CD4-positive, alpha-beta T cell (primary cell): Measurements from ENCODE around the gene TMEM132C. TPM values are rescaled to one million over a fixed set of nuclear protein-coding genes. Genes with fewer than 3 reads are reported as not detected.
A peak's percentile ranks its signal among the peaks of the same experiment; 100 is the strongest.

Source experiments
- ATAC-seq: fragments of 200-7000 bp; cut with Tn5 transposase; one replicate; pipeline ENCODE4 v1.10.0; 2022; ENCODE audit warnings: mild to moderate bottlenecking; ENCODE audit not compliant: poor library complexity
- CTCF ChIA-PET: fragments of 350-600 bp; sonication (Branson Sonifier 250); formaldehyde crosslinking; loops from one replicate; lab custom pipeline; 2021; ENCODE audit warnings: antibody characterized with exemption, inconsistent platforms; lab: Charles Lee
- POLR2A ChIA-PET: fragments of 350-600 bp; sonication (Branson Sonifier 250); formaldehyde crosslinking; loops from one replicate; lab custom pipeline; 2021; ENCODE audit warnings: antibody characterized with exemption, inconsistent platforms; lab: Charles Lee
- DNase-seq, 14 experiments: peaks; one replicate each; pipeline ENCODE4 v3.0.0-alpha.2; 2013 to 2020; ENCODE audit warnings: mixed read lengths in 2 of 14
- H3K27ac ChIP-seq, 2 donors: one replicate each; pipeline versions ENCODE4 v1.5.1 to v1.7.0; 2013; ENCODE audit warnings: low read length in 2 of 2, low read depth in 1 of 2, mild to moderate bottlenecking in 1 of 2
- H3K27me3 ChIP-seq, 2 experiments: 1 replicate in 1 of 2; 2 replicates in 1 of 2; pipeline versions ENCODE4 v1.6.1 to v1.7.0; 2013; ENCODE audit warnings: low read length in 2 of 2, control low read depth in 1 of 2, mild to moderate bottlenecking in 1 of 2, moderate library complexity in 1 of 2; ENCODE audit not compliant: insufficient read depth in 2 of 2, control insufficient read depth in 1 of 2
- H3K36me3 ChIP-seq: one replicate; pipeline ENCODE4 v1.6.1; 2013; ENCODE audit warnings: low read length, control low read depth; ENCODE audit not compliant: insufficient read depth
- H3K4me1 ChIP-seq: one replicate; pipeline ENCODE4 v1.6.1; 2013; ENCODE audit warnings: low read length, control low read depth; ENCODE audit not compliant: insufficient read depth
- H3K4me3 ChIP-seq: one replicate; pipeline ENCODE4 v1.5.1; 2013; ENCODE audit warnings: mild to moderate bottlenecking, low read length, moderate library complexity
- H3K9me3 ChIP-seq, 2 experiments: 1 replicate in 1 of 2; 2 replicates in 1 of 2; pipeline versions ENCODE4 v1.6.1 to v1.7.0; 2013; ENCODE audit warnings: low read length in 2 of 2, mild to moderate bottlenecking in 2 of 2, control low read depth in 1 of 2, moderate library complexity in 1 of 2; ENCODE audit not compliant: control insufficient read depth in 1 of 2, insufficient read depth in 1 of 2
- H3K27ac Mint-ChIP-seq: one replicate; pipeline ENCODE4 v1.8.0; 2020; ENCODE audit warnings: mixed read lengths
- H3K27me3 Mint-ChIP-seq: one replicate; pipeline ENCODE4 v1.8.0; 2021; ENCODE audit warnings: mixed read lengths
- H3K36me3 Mint-ChIP-seq: one replicate; pipeline ENCODE4 v1.8.0; 2021; ENCODE audit warnings: low read depth, mixed read lengths
- H3K4me1 Mint-ChIP-seq: one replicate; pipeline ENCODE4 v1.8.0; 2021; ENCODE audit warnings: low read depth, mixed read lengths
- H3K4me3 Mint-ChIP-seq: one replicate; pipeline ENCODE4 v1.8.0; 2020; ENCODE audit warnings: mild to moderate bottlenecking, mixed read lengths
- H3K9me3 Mint-ChIP-seq: one replicate; pipeline ENCODE4 v1.8.0; 2020; ENCODE audit warnings: mixed read lengths
- intact Hi-C, 2 experiments: fragments of 100-400 bp; cut with DNase I in 1 of 2; cut with micrococcal nuclease in 1 of 2; formaldehyde crosslinking; loops; one replicate each; pipeline versions ENCODE4 v1.15.1 to v1.9.0; 2023 to 2025; cut with DNase I, micrococcal nuclease
- total RNA-seq, 174 experiments: library from RNA in 2 of 174; stranded (reverse) in 2 of 174; gene quantifications; one replicate each; pipeline ENCODE4 v1.2.3 and lab custom pipeline; 2021 to 2026
- TF ChIP-seq, protein P1 (sequence below): fragments of 200-600 bp; IDR thresholded peaks from one replicate; pipeline ENCODE4 v1.8.0; 2022; ENCODE audit warnings: antibody characterized with exemption, mild to moderate bottlenecking

The TMEM132C gene
- total RNA-seq, 2 experiments from 2014 or later, result not detected

DNA sequence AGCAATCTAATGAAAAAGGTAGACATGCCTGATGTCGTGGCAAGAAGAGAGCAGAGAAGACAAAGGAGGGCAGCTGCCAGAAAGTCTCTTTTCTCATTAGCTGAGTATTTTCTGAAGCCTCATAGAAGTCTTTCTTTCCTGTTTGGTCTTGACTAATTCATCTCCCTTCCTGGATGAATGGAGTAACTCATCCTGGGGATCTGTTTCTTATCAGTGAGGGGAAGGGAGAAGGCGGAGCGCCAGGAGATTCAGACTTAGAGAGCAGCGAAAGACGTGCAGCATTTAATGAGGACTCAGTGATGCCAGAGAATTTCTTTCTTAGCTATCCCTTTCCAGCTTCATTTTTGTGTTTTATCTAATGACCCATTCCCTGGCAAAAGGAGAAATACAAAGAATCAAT lies 467.4 kb downstream of the TMEM132C start:
- Histone ChIP-seq H3K36me3 (no peaks in the 10 kb centered on the region), H3K4me1 (no peaks in the 10 kb centered on the region), H3K27me3 (no peaks in the 10 kb centered on the region), H3K9me3 (peaks cover 0 to 2% of the 10 kb centered on the region in 2 experiments), H3K4me3 (no peak overlapping the region), H3K27ac (no peak overlapping the region)
- Mint-ChIP-seq H3K4me1 (no peaks in the 10 kb centered on the region), H3K4me3 (no peak overlapping the region), H3K27me3 (peaks cover 4% of the 10 kb centered on the region), H3K36me3 (no peaks in the 10 kb centered on the region), H3K9me3 (peaks cover 2% of the 10 kb centered on the region), H3K27ac (no peak overlapping the region)
- intact Hi-C loops, result no loop called here
- ChIA-PET CTCF (no interaction called here), POLR2A (no interaction called here)
- no peak for DNase-seq
- TF ChIP-seq, protein P1, sequence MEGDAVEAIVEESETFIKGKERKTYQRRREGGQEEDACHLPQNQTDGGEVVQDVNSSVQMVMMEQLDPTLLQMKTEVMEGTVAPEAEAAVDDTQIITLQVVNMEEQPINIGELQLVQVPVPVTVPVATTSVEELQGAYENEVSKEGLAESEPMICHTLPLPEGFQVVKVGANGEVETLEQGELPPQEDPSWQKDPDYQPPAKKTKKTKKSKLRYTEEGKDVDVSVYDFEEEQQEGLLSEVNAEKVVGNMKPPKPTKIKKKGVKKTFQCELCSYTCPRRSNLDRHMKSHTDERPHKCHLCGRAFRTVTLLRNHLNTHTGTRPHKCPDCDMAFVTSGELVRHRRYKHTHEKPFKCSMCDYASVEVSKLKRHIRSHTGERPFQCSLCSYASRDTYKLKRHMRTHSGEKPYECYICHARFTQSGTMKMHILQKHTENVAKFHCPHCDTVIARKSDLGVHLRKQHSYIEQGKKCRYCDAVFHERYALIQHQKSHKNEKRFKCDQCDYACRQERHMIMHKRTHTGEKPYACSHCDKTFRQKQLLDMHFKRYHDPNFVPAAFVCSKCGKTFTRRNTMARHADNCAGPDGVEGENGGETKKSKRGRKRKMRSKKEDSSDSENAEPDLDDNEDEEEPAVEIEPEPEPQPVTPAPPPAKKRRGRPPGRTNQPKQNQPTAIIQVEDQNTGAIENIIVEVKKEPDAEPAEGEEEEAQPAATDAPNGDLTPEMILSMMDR, result no peak
- no peak for ATAC-seq

GRCh38 chr12:128737292-128737966 lies 470.5 kb downstream of the TMEM132C start:
- POLR2A ChIA-PET, result no interaction called here
- Mint-ChIP-seq H3K4me3 (no peak overlapping the region), H3K27me3 (no peaks in the 10 kb centered on the region), H3K4me1 (no peaks in the 10 kb centered on the region), H3K36me3 (no peaks in the 10 kb centered on the region), H3K9me3 (peaks cover 4% of the 10 kb centered on the region), H3K27ac (no peak overlapping the region)
- Histone ChIP-seq H3K4me3 (no peak overlapping the region), H3K4me1 (no peaks in the 10 kb centered on the region), H3K9me3 (peaks cover 0 to 4% of the 10 kb centered on the region in 2 experiments), H3K27ac (no peak overlapping the region), H3K27me3 (no peaks in the 10 kb centered on the region), H3K36me3 (no peaks in the 10 kb centered on the region)
- TF ChIP-seq, protein P1, result no peak
- CTCF ChIA-PET, result no interaction called here
- intact Hi-C loops, result no loop called here
- no peak for ATAC-seq
- DNase-seq, result peak in 1 of 14 experiments; percentile 9

- no peak overlapping the region for H3K27ac Mint-ChIP-seq
These were observed 476.9 kb downstream of the TMEM132C start for GRCh38 chr12:128743916-128744315.

More at GRCh38 chr12:128743916-128744315, 476.9 kb downstream of the TMEM132C start:
- Mint-ChIP-seq H3K4me1 (no peaks in the 10 kb centered on the region), H3K27me3 (no peaks in the 10 kb centered on the region), H3K4me3 (no peak overlapping the region), H3K9me3 (peaks cover 4% of the 10 kb centered on the region), H3K36me3 (no peaks in the 10 kb centered on the region)
- Histone ChIP-seq H3K27ac (no peak overlapping the region), H3K4me3 (no peak overlapping the region), H3K9me3 (peaks cover 0 to 11% of the 10 kb centered on the region in 2 experiments), H3K36me3 (no peaks in the 10 kb centered on the region), H3K27me3 (no peaks in the 10 kb centered on the region), H3K4me1 (peaks cover 16% of the 10 kb centered on the region)
- ATAC-seq (no peak), DNase-seq (peak in 1 of 14 experiments; percentile 25)
- TF ChIP-seq, protein P1, result no peak
- ChIA-PET CTCF (no interaction called here), POLR2A (no interaction called here)
- intact Hi-C loops, result no loop called here
